Esophagus muscularis mucosa (tissue), 4 donors: ENCODE results near the gene MATN1. TPM values are rescaled to one million over a fixed set of nuclear protein-coding genes. Genes with fewer than 3 reads are reported as not detected.
"Not testable (repeated sequence)": the region's sequence is repeated elsewhere in the genome, so short reads cannot be mapped to it uniquely, and the experiment has no call there.

Experiments used
- DNase-seq: peaks from one replicate; pipeline ENCODE4 v3.0.0-alpha.2; 2017; ENCODE audit errors: extremely low spot score
- H3K27ac ChIP-seq, 4 donors: fragments of 200-600 bp; sonication (generic); replicated peaks in 1 of 4; 1 replicate in 3 of 4; 2 replicates in 1 of 4; pipeline ENCODE4 v1.5.1; 2016 to 2019; ENCODE audit warnings: mild to moderate bottlenecking in 1 of 4
- H3K27me3 ChIP-seq, 4 donors: fragments of 200-600 bp; sonication (generic); one replicate each; pipeline versions ENCODE4 v1.5.1 to v1.6.0; 2016 to 2019
- H3K36me3 ChIP-seq, 4 donors: fragments of 200-600 bp; sonication (generic); one replicate each; pipeline ENCODE4 v1.5.1; 2016 to 2019
- H3K4me1 ChIP-seq, 4 donors: fragments of 200-600 bp; sonication (generic); one replicate each; pipeline ENCODE4 v1.5.1; 2016 to 2019
- H3K4me3 ChIP-seq, 4 donors: fragments of 200-600 bp; sonication (generic); 1 replicate in 2 of 4; 2 replicates in 2 of 4; pipeline ENCODE4 v1.5.1; 2016 to 2019; ENCODE audit warnings: mild to moderate bottlenecking in 4 of 4, moderate library complexity in 1 of 4
- H3K9me3 ChIP-seq, 4 donors: fragments of 200-600 bp; sonication (generic); 1 replicate in 3 of 4; 2 replicates in 1 of 4; pipeline ENCODE4 v1.5.1; 2016 to 2019
- CTCF ChIP-seq, 3 experiments: fragments of 200-600 bp in 2 of 3; fragments of 450-650 bp in 1 of 3; sonication (generic) in 2 of 3; IDR thresholded peaks; one replicate each; pipeline ENCODE4 v1.5.1; 2017 to 2019; ENCODE audit warnings: antibody characterized with exemption in 3 of 3, mild to moderate bottlenecking in 2 of 3, moderate library complexity in 1 of 3
- EP300 ChIP-seq: sonication (generic); formaldehyde crosslinking; IDR thresholded peaks from one replicate; pipeline ENCODE4 v1.6.1; 2017; ENCODE audit warnings: antibody characterized with exemption
- POLR2A ChIP-seq: fragments of 450-650 bp; IDR thresholded peaks from one replicate; pipeline ENCODE4 v1.6.1; 2017; ENCODE audit warnings: antibody characterized with exemption, moderate library complexity, mild to moderate bottlenecking, low read depth
- POLR2AphosphoS5 ChIP-seq, 2 donors: sonication (generic); formaldehyde crosslinking; IDR thresholded peaks; one replicate each; pipeline ENCODE4 v1.6.1; 2017; ENCODE audit warnings: antibody characterized with exemption in 2 of 2
- WGBS: methylation state at CpG from one replicate; pipeline ENCODE4 v1.1.5; 2018; 5-methylcytosine and 5-hydroxymethylcytosine counted together
- intact Hi-C: fragments of 100-400 bp; cut with DNase I; formaldehyde crosslinking; loops from one replicate; pipeline ENCODE4 v1.15.1; 2023
- total RNA-seq, 4 donors: library from RNA; depleted of rRNA; stranded (reverse); fragments of >200 nt; gene quantifications; one replicate each; pipeline versions ENCODE4 v1.1.0 to v1.2.1, GENCODE V29; 2016

The MATN1 gene
- total RNA-seq, 4 donors from 2014 or later: not detected

- DNase-seq: no peak
- no peak for TF ChIP-seq POLR2A
- TF ChIP-seq POLR2AphosphoS5 (IDR thresholded peaks at IDR 0.05): no peak
- no peak for TF ChIP-seq CTCF (IDR thresholded peaks at IDR 0.05)
- TF ChIP-seq EP300: no peak
- WGBS: 85% methylated on average over 9 of the region's 9 CpGs
- Histone ChIP-seq H3K4me3 (no peak overlapping the region), H3K4me1 (peaks cover 0 to 8% (median 7%) of the 10 kb centered on the region in 4 donors), H3K36me3 (no peaks in the 10 kb centered on the region), H3K9me3 (no peaks in the 10 kb centered on the region), H3K27ac (no peak overlapping the region), H3K27me3 (no peaks in the 10 kb centered on the region)
- intact Hi-C loops: no loop called here
Observed at GRCh38 chr1:30768159-30768829, 44.9 kb upstream of the MATN1 start.

DNA sequence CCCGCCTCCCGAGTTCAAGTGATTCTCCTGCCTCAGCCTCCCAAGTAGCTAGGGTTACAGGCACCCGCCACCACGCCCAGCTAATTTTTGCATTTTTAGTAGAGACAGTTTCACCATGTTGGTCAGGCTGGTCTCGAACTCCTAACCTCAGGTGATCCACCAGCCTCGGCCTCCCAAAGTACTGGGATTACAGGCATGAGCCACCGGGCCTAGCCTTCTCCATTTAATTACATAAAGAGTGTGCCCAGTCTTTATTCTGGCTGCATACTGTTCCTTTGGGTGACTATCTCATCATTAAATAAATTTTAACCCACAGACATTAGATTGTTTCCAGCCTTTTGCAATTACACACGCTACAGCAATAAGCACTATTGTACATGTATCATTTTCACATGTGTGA lies 43.6 kb upstream of the MATN1 start:
- H3K27ac ChIP-seq, DNase-seq, H3K36me3 ChIP-seq, H3K27me3 ChIP-seq, H3K9me3 ChIP-seq, intact Hi-C loops, H3K4me3 ChIP-seq: not testable (repeated sequence)
- WGBS: 98% methylated on average over 8 of the region's 8 CpGs
- H3K4me1 ChIP-seq: peaks cover 0 to 11% (median 8%) of the 10 kb centered on the region in 4 donors

GRCh38 chr1:30765556-30766434 lies 42.4 kb upstream of the MATN1 start:
- no peak for TF ChIP-seq CTCF (IDR thresholded peaks at IDR 0.05)
- no peak for TF ChIP-seq EP300
- TF ChIP-seq POLR2AphosphoS5 (IDR thresholded peaks at IDR 0.05): no peak
- TF ChIP-seq POLR2A: no peak
- Histone ChIP-seq H3K27me3 (no peaks in the 10 kb centered on the region), H3K4me3 (no peak overlapping the region), H3K9me3 (no peaks in the 10 kb centered on the region), H3K36me3 (no peaks in the 10 kb centered on the region), H3K4me1 (peaks cover 2 to 11% (median 8%) of the 10 kb centered on the region in 4 donors), H3K27ac (no peak overlapping the region)
- WGBS: 95% methylated on average over 11 of the region's 15 CpGs
- DNase-seq: no peak
- intact Hi-C loops: no loop called here

DNA sequence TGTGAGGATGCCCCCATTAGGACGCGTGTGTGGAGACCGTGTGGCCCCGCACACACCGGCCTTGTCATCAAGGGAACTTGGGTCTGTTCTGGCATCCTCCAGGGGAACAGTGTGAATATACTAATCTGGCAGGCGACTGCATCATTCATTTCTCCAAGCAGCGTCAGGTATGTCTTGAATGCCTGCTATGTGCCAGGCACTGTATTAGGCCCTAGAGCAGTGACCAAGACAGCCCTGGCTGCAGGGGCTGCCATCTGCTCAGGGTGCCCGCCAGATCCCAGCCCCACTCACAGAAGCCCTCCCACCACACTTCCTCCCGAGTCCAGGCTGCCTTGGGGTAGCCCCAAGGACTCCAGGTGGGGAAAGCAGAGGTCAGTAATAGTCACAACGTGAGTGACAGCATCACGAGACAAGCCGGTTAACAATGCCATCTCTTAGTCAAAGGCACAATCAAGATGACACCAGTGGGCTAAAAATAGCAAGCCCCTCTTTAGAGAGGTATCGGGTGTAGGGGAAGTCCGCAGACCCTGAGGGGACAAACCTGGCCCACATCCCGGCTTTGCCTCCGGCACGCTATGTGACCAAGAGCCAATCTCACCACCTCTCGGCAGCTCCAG lies 41.7 kb upstream of the MATN1 start:
- Histone ChIP-seq H3K27me3 (no peaks in the 10 kb centered on the region), H3K27ac (no peak overlapping the region), H3K4me1 (peaks cover 2 to 11% (median 8%) of the 10 kb centered on the region in 4 donors), H3K4me3 (no peak overlapping the region), H3K9me3 (no peaks in the 10 kb centered on the region), H3K36me3 (no peaks in the 10 kb centered on the region)
- intact Hi-C loops: no loop called here
- no peak for DNase-seq
- TF ChIP-seq POLR2A (no peak), CTCF (IDR thresholded peaks at IDR 0.05) (no peak), POLR2AphosphoS5 (IDR thresholded peaks at IDR 0.05) (no peak), EP300 (no peak)
- WGBS: 91% methylated on average over 14 of the region's 18 CpGs

DNA sequence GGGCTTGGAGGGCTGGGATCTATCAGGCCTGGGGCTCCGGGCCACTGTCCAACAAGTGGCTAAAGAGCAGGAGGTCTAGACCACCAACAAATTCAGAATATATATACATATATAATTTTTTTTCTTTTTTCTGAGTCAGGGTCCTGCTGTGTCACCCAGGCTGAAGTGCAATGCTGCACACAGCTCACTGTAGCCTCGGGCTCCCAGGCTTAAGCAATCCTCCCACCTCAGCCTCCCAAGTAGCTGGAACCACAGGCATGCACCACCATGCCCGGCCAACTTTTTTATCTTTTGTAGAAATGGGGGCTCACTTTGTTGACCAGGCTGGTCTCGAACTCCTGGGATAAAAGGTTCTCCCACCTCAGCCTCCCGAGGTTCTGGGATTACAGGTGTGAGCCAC lies 41.0 kb upstream of the MATN1 start:
- Histone ChIP-seq H3K27me3 (no peaks in the 10 kb centered on the region), H3K36me3 (no peaks in the 10 kb centered on the region), H3K4me1 (peaks cover 2 to 11% (median 8%) of the 10 kb centered on the region in 4 donors), H3K4me3 (no peak overlapping the region), H3K9me3 (no peaks in the 10 kb centered on the region), H3K27ac (no peak overlapping the region)
- 95% methylated on average over 5 of the region's 5 CpGs for WGBS
- intact Hi-C loops: no loop called here
- DNase-seq: no peak
- no peak for TF ChIP-seq POLR2AphosphoS5 (IDR thresholded peaks at IDR 0.05)
- no peak for TF ChIP-seq POLR2A
- no peak for TF ChIP-seq CTCF (IDR thresholded peaks at IDR 0.05)
- TF ChIP-seq EP300: no peak
